ENCODE measurements around the gene XPO6. TPM values are rescaled to one million over a fixed set of nuclear protein-coding genes. Genes with fewer than 3 reads are reported as not detected.

XPO6 gene
- total and polyA plus RNA-seq, 2 of the 13 experiments (the other 11 are each of a cell fraction or from before 2014, with no cell fraction given) = 109 to 129 TPM

DNA sequence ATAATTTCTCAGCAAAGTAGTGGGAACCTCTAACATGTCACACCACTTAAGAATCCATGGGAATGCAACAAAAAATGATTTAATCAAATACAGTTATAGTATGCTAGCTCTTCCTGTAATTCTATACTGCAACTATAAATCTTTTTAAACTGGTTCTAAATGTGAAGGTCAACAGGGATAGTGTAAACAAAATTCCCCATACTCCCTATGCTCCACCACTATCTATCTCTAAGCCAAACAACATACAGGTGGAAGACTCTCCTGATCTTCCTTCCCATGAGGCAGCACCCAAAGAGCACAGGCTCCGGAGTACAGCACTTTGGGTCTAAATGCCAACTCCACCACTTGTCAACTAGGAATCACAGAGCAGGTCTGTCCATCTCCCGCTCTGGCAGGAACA lies 4.4 kb downstream of the XPO6 start:
- POLR2A ChIA-PET = no interaction called here
- no peak overlapping the region for H3K9ac ChIP-seq (ENCODE audit: insufficient read depth, low read depth, low read length)
- no TSS peak for BruUV-seq (replicated peaks)
- peaks cover 22 to 48% of the 10 kb centered on the region in 2 experiments for H3K36me3 ChIP-seq (replicated peaks in 1 of 2; ENCODE audit: control insufficient read depth in 1 of 2, insufficient read depth in 2 of 2, low read length in 2 of 2)
- H3K4me2 ChIP-seq (ENCODE audit: low read depth, low read length) = no peak overlapping the region
- H3K9me3 ChIP-seq (ENCODE audit: low read length) = no peaks in the 10 kb centered on the region
- H3K4me3 ChIP-seq (replicated peaks in 1 of 3; ENCODE audit: insufficient read depth in 1 of 3, low read depth in 2 of 3, low read length in 3 of 3) = no peak overlapping the region
- CTCF ChIA-PET (ENCODE audit: low intra/inter-chr PET ratio, low total read pairs) = no interaction called here
- no peaks in the 10 kb centered on the region for H3K27me3 ChIP-seq (ENCODE audit: control insufficient read depth in 1 of 2, insufficient read depth in 2 of 2, low read length in 2 of 2)
- H2AFZ ChIP-seq (ENCODE audit: low read length) = no peak overlapping the region
- peaks cover 63% of the 10 kb centered on the region for H3K4me1 ChIP-seq (ENCODE audit: insufficient read depth, low read length)
- 85% methylated on average over 2 of the region's 2 CpGs for WGBS (ENCODE audit: low lambda C conversion rate)
- H3K27ac ChIP-seq (ENCODE audit: extremely low read length, insufficient read depth, low read length) = no peak overlapping the region
- intact Hi-C loops (cut with micrococcal nuclease; ENCODE audit: unreplicated experiment) (no loop called here), in situ Hi-C loops (cut with HindIII; ENCODE audit: extremely low pct_ligation_motif_present, low pct_unique_long_range_greater_than_20kb) (no loop called here)
- TF ChIP-seq CREB3 (CRISPR knock-in tag; IDR thresholded peaks at IDR 0.05) (no peak), FOXC1 (CRISPR knock-in tag; IDR thresholded peaks at IDR 0.05; ENCODE audit: borderline replicate concordance) (no peak), ASH2L (IDR thresholded peaks at IDR 0.05; ENCODE audit: insufficient read length, low read depth, low read length) (no peak), ZSCAN20 (CRISPR knock-in tag; IDR thresholded peaks at IDR 0.05; ENCODE audit: borderline replicate concordance) (no peak)
- TF ChIP-seq, protein P1, sequence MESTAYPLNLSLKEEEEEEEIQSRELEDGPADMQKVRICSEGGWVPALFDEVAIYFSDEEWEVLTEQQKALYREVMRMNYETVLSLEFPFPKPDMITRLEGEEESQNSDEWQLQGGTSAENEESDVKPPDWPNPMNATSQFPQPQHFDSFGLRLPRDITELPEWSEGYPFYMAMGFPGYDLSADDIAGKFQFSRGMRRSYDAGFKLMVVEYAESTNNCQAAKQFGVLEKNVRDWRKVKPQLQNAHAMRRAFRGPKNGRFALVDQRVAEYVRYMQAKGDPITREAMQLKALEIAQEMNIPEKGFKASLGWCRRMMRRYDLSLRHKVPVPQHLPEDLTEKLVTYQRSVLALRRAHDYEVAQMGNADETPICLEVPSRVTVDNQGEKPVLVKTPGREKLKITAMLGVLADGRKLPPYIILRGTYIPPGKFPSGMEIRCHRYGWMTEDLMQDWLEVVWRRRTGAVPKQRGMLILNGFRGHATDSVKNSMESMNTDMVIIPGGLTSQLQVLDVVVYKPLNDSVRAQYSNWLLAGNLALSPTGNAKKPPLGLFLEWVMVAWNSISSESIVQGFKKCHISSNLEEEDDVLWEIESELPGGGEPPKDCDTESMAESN (CRISPR knock-in tag; conservative IDR thresholded peaks at IDR 0.05) = no peak
- H3K79me2 ChIP-seq (ENCODE audit: insufficient read depth, low read length) = peaks cover 80% of the 10 kb centered on the region
- DNase-seq (ENCODE audit: low spot score) (no peak), FAIRE-seq (no peak), ATAC-seq (no peak)
- peaks cover 23% of the 10 kb centered on the region for H4K20me1 ChIP-seq (ENCODE audit: insufficient read depth, low read length)

- in situ Hi-C loops (cut with HindIII; ENCODE audit: extremely low pct_ligation_motif_present, low pct_unique_long_range_greater_than_20kb) = no loop called here
- DNase-seq (ENCODE audit: low spot score) (no peak), ATAC-seq (no peak), FAIRE-seq (no peak)
- intact Hi-C loops (cut with micrococcal nuclease; ENCODE audit: unreplicated experiment) = no loop called here
- H3K27ac ChIP-seq (ENCODE audit: extremely low read length, insufficient read depth, low read length) = no peak overlapping the region
- no peaks in the 10 kb centered on the region for H3K27me3 ChIP-seq (ENCODE audit: control insufficient read depth in 1 of 2, insufficient read depth in 2 of 2, low read length in 2 of 2)
- peaks cover 86% of the 10 kb centered on the region for H3K79me2 ChIP-seq (ENCODE audit: insufficient read depth, low read length)
- H2AFZ ChIP-seq (ENCODE audit: low read length) = no peak overlapping the region
- BruUV-seq (replicated peaks) = no TSS peak
- peaks cover 23% of the 10 kb centered on the region for H4K20me1 ChIP-seq (ENCODE audit: insufficient read depth, low read length)
- H3K4me1 ChIP-seq (ENCODE audit: insufficient read depth, low read length) = peaks cover 62% of the 10 kb centered on the region
- H3K36me3 ChIP-seq (replicated peaks in 1 of 2; ENCODE audit: control insufficient read depth in 1 of 2, insufficient read depth in 2 of 2, low read length in 2 of 2) = peaks cover 27 to 59% of the 10 kb centered on the region in 2 experiments
- H3K9ac ChIP-seq (ENCODE audit: insufficient read depth, low read depth, low read length) = no peak overlapping the region
- CTCF ChIA-PET (ENCODE audit: low intra/inter-chr PET ratio, low total read pairs) = no interaction called here
- H3K4me2 ChIP-seq (ENCODE audit: low read depth, low read length) = no peak overlapping the region
- H3K4me3 ChIP-seq (replicated peaks in 1 of 3; ENCODE audit: insufficient read depth in 1 of 3, low read depth in 2 of 3, low read length in 3 of 3) = no peak overlapping the region
- POLR2A ChIA-PET = no interaction called here
- 96% methylated on average over 4 of the region's 4 CpGs for WGBS (ENCODE audit: low lambda C conversion rate)
- H3K9me3 ChIP-seq (ENCODE audit: low read length) = no peaks in the 10 kb centered on the region
- TF ChIP-seq, protein P2, sequence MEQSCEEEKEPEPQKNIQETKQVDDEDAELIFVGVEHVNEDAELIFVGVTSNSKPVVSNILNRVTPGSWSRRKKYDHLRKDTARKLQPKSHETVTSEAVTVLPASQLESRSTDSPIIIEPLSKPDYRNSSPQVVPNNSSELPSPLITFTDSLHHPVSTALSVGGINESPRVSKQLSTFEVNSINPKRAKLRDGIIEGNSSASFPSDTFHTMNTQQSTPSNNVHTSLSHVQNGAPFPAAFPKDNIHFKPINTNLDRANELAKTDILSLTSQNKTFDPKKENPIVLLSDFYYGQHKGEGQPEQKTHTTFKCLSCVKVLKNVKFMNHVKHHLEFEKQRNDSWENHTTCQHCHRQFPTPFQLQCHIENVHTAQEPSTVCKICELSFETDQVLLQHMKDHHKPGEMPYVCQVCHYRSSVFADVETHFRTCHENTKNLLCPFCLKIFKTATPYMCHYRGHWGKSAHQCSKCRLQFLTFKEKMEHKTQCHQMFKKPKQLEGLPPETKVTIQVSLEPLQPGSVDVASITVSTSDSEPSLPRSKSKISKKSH (CRISPR knock-in tag; IDR thresholded peaks at IDR 0.05; ENCODE audit: borderline replicate concordance) = no peak
- TF ChIP-seq NFKB2 (CRISPR knock-in tag; IDR thresholded peaks at IDR 0.05; ENCODE audit: borderline replicate concordance) (no peak), HOMEZ (CRISPR knock-in tag; IDR thresholded peaks at IDR 0.05; ENCODE audit: low read depth) (no peak)
- TF ChIP-seq, protein P3, sequence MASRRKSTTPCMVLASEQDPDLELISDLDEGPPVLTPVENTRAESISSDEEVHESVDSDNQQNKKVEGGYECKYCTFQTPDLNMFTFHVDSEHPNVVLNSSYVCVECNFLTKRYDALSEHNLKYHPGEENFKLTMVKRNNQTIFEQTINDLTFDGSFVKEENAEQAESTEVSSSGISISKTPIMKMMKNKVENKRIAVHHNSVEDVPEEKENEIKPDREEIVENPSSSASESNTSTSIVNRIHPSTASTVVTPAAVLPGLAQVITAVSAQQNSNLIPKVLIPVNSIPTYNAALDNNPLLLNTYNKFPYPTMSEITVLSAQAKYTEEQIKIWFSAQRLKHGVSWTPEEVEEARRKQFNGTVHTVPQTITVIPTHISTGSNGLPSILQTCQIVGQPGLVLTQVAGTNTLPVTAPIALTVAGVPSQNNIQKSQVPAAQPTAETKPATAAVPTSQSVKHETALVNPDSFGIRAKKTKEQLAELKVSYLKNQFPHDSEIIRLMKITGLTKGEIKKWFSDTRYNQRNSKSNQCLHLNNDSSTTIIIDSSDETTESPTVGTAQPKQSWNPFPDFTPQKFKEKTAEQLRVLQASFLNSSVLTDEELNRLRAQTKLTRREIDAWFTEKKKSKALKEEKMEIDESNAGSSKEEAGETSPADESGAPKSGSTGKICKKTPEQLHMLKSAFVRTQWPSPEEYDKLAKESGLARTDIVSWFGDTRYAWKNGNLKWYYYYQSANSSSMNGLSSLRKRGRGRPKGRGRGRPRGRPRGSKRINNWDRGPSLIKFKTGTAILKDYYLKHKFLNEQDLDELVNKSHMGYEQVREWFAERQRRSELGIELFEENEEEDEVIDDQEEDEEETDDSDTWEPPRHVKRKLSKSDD (CRISPR knock-in tag; IDR thresholded peaks at IDR 0.05; ENCODE audit: low read depth) = no peak
Measured at GRCh38 chr16:28205974-28206373, 5.8 kb downstream of the XPO6 start.
